Activated gamma-delta T cell (primary cell): Measurements from ENCODE around the gene COL13A1.

Source experiments
- DNase-seq: peaks from one replicate; lab custom pipeline; 2025; lab: John Stamatoyannopoulos, UW

COL13A1 gene

DNA sequence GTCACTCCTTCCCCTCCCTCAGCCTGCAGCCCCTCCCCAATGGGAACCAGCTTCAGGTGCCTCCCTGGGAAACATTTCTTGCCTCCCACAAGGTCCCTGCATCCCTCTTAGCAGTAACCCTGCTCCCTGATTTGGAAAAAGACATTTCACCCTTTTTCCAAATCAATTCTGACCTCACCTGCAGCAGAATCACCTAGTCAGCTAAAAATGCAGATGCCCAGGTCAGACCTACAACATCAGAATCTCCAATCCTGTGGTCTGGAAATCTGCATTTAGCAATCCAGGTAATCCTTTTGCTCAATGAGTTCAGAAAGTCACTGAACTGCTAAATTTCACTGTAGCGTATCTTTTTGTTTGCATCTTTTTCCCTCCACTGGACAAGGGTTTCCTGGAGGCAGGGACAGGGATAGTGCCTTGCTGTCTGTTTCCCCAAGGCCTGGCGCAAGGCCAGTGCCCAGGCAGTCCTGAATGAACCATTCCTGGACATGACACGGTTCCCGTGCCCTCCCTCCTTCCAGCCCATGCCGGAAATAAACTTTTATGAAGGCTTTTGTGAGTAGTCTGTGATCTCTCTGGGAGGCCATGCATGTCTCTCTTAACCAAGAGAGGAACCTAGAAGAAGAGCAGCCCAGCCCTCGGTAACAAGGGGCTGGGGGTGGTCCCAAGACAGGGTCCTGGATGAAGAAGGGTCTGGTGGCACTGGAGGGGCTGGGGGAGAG is 44.0 kb downstream of the COL13A1 start:
- no peak for DNase-seq

DNA sequence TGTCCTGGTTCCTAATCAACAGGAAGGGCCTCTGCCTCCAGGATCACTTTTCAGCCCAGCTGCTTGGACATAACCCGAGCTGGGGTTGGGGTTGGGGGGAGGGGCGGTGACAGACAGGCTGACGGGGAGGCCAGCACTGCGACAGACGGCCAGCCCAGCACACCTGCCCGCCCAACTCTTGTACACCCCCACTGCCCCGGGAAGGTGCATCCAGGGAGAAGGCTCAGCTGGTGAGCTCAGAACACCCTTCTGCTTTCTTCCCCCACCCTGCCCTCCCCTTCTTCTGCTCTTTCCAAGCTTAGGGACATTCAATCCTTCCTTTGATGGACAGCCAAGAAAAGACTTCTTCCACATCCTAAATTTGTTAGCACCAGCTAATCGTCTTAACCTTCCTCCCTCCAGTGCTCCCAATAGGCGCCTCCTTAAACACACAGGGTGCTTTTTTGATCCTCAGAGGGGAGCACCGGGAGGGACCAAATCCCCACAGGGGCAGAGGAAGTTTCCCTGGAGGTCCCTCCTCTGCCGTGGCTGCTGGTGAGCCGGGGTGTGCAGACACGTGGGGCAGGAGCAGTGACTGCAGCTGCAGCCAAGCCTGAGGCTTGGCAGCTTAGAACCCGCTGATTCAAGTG is 44.7 kb downstream of the COL13A1 start:
- no peak for DNase-seq

GRCh38 chr10:69847458-69847857 is 45.8 kb downstream of the COL13A1 start:
- DNase-seq: no peak

DNA sequence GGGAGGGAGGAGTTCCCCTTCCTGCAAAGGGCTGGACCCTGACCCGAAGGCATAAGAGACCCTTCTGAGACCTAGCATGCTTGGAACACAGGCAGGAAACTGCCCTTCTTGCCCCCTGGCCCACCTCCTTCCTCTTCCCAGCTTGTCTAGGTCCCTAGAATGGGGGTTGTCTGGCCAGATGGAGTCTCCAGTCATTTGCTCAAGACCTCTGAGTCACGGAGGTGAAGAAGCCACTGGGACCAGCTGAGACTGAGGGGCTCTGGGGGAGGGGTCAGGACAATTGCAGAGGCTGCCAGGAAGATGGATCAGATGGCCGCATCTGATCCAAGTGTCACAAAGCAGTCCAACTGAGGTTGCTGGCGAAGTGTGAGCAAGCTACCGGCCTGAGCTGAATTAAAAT is 46.2 kb downstream of the COL13A1 start:
- no peak for DNase-seq

- no peak for DNase-seq
Observed at GRCh38 chr10:69848454-69848853, 46.7 kb downstream of the COL13A1 start.

GRCh38 chr10:69849825-69850224 is 48.1 kb downstream of the COL13A1 start:
- no peak for DNase-seq

DNA sequence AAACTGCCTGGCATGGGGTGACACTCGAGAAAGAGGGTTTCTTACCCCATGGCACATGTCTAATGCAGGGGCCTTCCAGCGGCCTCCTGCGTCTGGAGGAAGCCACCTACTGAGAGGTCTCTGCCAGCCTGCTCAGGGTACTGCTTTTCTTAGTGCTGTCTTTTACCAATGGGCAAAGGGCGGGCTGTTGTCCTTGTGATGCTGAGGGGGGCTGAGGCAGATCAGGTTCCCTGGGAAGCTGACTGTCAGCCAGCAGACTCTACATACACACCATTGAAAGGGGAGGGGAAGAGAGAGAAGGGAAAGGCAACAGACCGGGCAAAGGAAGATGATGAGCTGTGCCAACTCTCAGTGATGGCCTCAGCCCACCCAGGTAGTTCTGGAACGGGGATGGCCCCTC is 48.7 kb downstream of the COL13A1 start:
- DNase-seq: no peak

DNA sequence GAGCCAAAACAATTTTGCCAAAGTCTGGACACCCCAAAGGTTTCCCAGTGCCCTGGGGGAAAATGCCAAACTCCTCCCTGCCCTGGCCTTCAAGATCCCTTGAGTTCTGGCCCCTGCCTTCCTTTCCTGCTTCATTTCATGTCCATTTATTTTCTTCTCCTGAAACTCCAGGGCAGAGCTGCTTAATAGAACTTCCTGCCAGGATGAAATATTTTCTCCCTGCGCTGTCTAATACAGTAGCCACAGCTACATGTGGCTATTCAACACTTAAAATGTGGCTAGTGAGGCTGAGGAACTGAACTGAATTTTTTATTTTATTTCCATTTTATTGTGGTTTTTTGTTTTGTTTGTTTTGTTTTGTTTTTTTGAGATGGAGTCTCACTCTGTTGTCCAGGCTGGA is 49.6 kb downstream of the COL13A1 start:
- no peak for DNase-seq

- DNase-seq: no peak
Observed at GRCh38 chr10:69853064-69853463, 51.4 kb downstream of the COL13A1 start.

DNA sequence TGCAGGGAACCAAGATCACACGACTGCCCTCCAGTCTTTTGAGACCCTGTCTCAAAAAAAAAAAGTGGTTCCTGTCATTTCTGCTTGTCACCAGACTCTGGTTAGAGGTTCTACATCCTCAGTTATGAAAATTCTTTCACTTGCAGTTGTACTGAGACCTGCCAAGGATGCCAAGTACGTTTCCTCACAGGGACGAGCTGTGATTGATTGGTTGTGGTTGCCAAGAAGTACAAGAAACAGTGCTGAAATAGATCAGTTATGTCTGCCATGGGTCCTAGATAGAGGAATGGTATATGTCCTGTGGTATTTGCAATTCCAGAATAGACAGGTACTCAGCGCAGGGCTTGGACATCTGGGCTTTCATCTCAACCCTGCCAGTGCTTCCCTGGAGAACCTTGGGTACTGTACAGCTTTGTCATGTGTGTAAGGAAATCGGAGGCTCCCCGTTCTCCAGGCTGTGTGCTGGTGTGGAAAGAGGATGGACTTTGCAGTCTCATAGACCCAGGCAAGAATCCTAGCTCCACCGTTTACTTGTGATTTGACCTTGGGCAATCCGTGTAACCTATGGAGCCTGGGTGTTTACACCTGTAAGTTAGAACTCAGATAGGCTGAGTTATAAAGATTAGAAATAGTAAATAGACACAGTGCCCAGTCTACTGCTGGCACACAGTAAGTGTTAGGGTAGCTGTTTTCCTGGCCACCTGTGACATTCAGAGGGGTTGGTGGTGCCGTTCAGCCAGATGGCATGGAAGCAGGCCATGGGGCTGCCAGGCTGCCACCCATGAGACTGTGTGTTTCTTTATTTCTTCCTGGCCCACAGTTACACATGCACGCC is 53.0 kb downstream of the COL13A1 start:
- no peak for DNase-seq

- DNase-seq: no peak
Observed at GRCh38 chr10:69855346-69856111, 53.8 kb downstream of the COL13A1 start.

- DNase-seq: no peak
Observed at GRCh38 chr10:69856601-69857166, 55.0 kb downstream of the COL13A1 start.

DNA sequence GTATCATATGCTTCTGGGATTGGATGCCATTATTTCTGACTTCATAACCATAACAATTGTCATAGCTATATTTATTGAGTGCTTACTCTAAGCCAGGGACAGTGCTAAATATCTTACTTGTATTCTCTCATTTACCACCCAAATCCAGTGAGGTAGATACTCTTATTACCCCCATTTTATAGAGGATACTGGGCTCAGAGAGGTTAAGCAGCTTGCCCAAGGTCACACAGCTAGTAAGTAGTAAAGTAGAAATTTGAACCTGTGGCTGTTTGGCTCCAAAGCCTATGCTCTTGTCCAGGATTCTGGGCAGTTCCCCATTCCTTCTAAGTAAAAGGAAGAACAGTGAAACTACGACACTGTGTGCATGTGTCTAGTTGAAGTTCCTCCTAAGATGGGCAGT is 56.5 kb downstream of the COL13A1 start:
- no peak for DNase-seq

DNA sequence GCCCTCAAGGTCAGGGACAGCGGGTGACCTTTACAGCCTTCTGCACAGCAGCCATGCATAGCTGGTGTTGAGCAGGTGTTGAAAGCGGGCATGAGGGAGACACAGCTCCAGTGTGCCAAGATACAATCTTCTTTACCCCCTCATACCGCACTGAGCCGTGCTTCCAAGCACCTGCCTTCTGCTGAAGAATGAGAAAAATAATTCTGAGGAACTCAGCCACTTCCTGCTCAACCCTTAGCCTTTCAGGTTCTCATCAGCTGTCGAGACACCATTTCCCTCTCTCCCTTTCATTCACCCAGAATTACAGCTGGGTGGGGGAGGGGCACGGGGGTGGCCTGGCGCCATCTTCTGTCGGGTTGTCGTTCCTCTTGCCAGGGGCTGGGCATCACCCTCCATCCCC is 58.6 kb downstream of the COL13A1 start:
- DNase-seq: no peak

DNA sequence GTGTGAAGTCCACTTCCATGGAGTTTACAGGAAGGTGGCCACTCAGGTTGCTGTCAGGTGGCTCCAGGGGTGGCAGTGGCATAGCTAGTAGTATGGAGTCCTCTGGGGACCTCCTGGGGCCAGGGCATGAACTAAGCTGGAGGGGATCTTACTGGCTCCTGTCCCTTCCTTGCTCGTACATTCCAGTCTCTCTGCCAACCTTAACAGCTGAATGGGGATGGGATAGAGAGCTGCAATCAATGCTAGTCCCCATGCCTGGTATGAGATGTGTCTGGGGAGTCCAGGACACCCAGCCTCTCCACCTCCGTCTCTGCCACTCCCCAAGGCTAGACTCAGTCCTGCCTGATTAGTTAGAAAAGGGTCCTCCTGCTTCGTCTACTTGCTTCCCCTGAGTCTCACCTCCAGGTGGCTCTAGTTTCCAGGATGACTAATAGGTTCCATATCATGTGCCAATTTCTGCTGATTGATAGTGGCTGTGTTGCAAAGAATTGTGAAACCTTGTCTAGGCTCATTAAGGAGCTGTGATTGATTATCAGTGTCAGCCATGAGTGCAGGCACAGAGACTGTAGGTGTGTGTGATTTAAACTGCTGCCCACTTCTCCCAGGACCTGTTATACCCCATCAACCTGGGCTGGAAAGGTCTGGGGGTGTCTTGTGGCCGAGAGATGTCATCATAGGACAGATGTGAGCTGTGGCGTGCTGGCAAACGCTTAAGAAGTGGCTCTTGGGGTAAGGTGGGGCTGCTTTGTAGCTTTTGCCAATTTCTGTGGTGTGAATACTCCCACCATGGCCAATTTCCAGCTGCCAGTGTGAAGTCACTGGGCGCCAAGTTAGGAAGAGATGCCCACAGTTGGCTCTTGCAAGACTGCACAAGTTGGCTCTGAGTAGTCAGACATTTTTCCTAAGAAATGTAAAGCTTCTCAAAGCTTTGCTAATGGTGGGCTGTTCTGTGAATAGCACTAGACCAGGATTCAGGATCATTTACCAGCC is 59.8 kb downstream of the COL13A1 start:
- no peak for DNase-seq

GRCh38 chr10:69862882-69863530 is 61.3 kb downstream of the COL13A1 start:
- DNase-seq: no peak

- no peak for DNase-seq
Observed at GRCh38 chr10:69863580-69863979, 61.9 kb downstream of the COL13A1 start.

- no peak for DNase-seq
Observed at GRCh38 chr10:69864321-69864720, 62.6 kb downstream of the COL13A1 start.

DNA sequence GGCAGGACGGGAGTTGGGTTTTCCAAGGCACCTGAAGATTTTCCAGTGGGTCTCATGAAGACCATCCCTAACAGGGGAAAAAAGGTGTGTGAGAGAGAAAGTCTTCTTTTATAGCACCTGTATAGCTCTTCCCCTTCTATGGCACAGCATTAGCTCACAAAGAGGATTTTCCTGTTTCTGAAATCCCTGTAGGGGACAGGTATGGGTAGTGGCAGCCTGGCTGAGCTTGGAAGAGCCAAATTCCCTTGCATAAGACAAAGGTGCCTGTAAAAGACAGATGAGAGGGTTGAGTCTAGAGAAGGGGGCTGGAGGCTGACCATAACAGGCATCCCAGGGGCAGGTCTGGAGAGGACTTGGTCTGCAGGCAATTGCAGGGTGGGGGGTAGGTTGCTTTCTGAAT is 63.7 kb downstream of the COL13A1 start:
- no peak for DNase-seq

DNA sequence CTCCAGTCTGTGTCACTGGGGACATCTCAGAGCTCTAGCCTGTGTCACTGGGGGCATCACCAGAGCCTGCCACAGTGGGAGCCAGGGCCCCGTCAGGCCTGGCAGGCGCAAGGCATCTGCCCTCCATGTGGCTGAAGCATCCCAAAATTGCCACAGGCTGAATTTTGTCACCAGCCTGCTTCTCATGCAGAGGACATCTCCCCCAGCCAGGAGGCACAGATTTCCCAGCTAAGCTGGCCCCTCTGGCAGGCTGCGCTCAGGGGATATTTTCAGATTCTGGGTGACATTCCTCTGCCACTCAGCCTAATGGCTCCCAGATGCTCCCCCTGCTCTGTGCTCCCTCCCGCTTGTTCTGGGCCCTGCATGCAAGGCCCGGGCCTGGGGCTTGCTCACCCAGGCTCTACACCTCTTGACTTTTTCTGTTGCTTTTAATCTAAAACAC is 64.6 kb downstream of the COL13A1 start:
- no peak for DNase-seq
